GM12801 (cell line): ENCODE data around the gene CACNA1D.

Experiments used
- CTCF ChIP-seq: IDR thresholded peaks from one replicate; pipeline ENCODE4 v1.5.1; 2011; ENCODE audit warnings: control low read depth; ENCODE audit not compliant: insufficient read length; ENCODE audit errors: extremely low read depth

The CACNA1D gene

DNA sequence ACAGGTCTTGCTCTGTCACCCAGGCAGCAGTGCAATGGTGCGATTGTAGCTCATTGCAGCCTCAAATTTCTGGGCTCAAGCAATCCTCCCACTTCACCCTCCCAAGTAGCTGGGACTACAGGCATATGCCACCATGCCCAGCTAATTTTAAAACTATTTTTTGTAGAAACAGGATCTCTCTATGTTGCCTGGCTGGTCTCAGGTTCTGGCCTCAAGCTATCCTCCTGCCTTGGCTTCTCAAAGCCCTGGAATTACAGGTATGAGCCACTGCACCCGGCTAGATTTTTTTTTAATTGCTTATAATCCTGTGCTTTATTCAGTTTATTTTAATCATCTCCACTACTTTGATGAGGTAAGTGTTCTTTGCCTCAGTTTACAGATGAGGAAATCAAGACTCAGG is 195.3 kb downstream of the CACNA1D start:
- TF ChIP-seq CTCF: no peak

- no peak for TF ChIP-seq CTCF
These were observed 196.1 kb downstream of the CACNA1D start for GRCh38 chr3:53690521-53690920.

- no peak for TF ChIP-seq CTCF
These were observed 196.9 kb downstream of the CACNA1D start for GRCh38 chr3:53691349-53691748.

GRCh38 chr3:53691885-53692284 is 197.5 kb downstream of the CACNA1D start:
- TF ChIP-seq CTCF: no peak

- TF ChIP-seq CTCF: no peak
These were observed 199.0 kb downstream of the CACNA1D start for GRCh38 chr3:53693451-53693850.

GRCh38 chr3:53694046-53694445 is 199.6 kb downstream of the CACNA1D start:
- no peak for TF ChIP-seq CTCF

- TF ChIP-seq CTCF: no peak
These were observed 200.4 kb downstream of the CACNA1D start for GRCh38 chr3:53694666-53695323.
